ENCODE results near the gene CCNK.

Gene CCNK

DNA sequence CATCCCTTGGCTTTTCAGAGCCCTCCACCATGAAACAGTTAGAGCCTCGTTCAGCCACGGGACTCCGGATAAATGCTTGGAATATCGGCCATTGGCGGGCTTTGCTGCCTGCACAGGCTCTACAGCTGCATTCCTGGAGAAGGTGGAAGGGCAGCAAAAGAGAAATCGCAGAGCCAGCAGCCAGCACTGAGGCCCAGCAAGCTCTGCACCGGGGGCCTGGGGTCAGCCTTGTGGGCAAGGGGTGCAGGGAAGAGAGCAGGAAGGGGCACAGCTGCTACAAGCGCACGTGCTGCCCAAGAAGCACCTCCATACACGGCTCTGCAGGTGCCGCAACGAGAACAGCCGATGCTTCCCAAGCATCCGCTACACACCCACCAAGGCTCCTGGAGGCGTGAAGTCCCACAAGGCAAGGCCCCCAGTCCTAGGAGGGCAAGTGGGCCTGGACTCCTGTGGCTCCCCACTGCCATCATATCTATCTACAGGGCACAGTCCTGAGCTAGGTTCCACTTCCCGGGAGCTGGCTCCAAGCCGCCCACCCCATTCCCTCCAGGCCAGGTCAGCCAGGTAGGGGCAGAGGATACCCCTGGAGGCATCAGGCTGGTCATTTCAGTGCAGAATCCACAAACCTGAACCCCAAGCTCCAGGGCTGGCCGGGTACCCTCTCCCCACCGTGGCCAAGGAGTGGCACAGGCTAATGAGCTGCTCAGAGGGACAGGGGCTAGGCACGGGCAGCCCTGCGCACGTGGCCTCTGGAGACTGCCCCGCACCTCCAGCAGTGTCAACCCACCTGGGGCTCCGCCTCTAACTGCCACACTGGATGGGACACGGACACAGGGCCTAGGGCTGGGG lies 40.2 kb downstream of the CCNK start:
- DNase-seq, result no peak

DNA sequence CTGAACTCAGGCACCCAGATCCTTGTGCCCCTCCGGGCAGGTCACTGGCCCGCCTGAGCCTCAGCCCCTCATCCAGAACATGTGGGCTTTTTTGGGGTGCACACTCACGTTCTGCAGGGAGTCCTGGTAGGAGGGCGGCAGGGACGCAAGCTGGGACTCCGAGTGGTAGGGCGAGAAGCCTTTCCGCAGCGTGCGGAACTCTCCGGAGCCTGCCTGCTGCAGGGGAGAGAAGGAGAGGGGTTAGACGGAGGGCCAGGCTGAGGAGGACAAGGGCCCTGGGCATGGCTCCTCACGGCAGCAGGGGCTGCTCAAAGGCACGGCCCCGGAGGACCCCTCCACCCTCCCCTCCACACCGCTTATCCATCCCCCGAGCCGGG lies 40.8 kb downstream of the CCNK start:
- no peak for DNase-seq

DNA sequence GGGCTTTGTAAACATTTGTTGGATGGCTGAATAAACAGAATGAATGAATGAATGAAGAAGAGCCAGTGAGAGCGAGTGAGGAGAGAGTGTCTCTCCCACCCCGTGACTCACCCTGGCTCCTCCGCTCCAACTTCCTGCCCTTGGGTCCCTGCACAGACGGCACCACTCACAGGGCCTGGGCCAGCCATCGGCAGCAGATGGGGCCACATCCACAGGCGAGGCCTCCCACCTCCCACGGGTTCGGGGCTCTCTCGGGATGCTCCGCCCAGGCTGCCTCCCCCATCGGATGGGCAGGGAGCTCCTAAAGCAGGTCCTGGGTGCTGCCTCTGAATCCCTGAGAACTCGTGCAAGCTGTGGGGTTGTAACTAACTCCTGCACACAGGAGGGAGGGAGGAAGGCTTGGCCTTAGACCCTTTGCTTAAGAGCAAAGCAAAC lies 41.3 kb downstream of the CCNK start:
- no peak for DNase-seq

DNA sequence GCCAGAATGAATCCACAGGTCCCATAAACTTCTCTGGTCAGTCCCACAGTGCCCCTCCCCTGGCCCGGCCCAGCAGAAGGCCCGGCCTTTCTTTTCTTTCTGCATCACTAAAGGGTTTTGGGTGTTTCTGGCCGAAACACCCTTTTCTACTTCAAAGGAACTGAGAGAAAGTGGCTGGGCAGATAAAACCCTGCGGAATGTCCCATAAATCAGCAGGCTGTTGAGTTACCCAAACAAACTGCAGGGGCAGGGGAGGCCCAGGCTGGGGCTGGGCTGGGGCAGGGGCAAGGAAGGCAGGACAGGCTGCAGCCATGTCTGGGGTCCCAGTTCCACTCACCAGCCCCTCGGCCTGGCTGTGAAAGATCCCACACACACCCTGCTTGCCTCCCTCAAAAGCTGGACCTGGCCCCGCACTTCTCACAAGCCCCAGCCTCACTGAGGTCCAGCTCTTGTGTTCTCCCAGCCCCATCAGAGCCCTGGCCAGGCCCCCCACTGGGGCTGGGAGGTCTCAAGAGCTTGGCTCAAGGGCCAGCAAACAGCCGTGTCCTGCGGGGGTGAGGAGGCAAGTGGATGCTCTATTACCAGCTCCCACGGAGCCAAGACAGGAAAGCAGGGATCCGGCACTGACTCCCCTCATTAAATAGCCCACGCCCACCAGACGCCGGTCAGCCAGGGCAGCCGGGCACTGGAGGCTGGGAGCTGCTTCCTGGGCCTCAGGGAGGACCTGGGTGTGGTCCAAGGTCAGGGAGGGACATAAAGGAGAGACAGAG lies 41.9 kb downstream of the CCNK start:
- no peak for DNase-seq

DNA sequence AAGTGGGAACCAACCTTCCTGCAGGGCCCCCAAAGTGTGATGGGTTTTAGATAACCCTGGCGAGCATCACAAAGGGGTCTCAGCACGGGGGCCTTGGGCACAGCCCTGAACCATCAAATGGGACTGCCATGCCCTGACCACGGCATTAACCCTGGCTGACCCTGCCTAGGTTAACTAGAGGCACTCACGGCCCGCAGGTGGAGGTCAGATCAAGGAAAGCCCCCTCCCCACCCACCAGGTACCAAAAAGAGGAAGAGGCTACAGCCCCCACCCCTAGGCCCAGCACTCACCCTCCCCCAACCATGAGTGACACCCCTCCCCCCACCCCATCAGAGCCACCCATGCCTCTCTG lies 42.5 kb downstream of the CCNK start:
- no peak for DNase-seq

DNA sequence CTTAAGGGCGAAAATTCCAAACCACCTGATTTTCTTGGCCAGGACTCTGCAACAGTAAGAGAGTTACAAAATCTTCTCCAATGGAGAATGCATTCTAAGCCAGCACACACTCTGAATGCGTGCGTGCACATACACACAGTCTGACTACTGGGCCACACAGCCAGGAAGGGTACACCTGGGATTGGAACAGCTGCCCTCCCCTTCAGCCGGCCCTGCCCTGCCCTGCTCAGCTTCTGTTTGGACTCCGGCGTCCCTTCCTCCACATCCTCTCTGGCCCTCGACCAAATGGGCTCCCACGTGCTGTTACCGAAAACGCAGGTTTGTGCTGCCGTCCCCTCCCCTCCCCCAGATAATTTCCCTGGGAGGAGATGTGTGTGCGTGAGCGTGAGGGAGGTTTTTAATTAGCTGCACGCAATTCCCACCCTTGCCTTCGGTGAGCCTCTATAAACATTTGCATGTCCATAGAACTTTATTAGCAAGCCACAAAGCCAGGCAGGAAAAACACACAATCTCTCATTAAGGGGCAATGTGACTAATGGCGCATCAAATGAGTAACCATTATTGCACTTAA lies 43.0 kb downstream of the CCNK start:
- DNase-seq, result no peak

DNA sequence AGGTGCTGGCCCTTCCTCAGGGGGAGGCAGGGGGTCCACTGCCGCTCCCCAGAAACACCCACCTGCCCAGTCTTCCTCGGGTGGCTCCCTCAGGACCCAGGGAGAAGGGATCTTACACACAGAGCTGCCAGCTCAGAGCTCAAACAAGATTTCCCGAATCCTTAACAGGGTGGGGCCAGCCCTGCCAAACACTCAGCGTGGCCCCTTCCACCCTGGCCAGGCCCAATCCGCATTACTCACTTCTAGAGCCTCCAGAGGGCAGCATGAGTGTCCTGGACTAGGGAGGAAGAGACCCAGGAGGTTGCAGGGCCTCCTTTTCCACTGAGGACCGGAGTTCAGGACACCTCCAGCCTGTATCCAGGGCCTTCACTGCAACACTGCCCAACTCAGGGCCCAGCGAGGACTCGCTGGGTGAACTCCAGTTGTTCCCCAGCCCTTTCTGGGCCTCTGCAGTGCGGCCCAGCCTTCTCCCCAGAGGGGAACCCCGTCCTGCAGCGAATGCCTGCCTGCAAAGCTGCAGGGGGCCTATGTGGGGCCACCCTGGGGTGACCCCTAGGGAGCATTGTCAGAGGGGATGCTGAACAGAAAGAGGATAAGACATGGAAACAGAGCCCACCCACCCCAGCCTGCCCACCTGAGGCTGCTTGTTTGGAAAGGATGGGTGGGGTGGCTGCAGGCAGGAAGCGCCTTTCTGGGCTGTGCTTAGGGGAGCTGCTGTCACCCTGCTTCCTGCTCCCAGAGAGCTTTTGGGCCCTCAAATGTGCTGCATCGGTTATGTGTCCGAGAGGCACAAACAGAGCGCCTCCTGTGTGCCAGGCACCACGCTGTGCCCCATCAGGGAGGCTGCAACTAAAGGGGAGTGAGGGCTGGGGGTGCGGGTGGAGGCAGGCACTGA lies 43.8 kb downstream of the CCNK start:
- DNase-seq, result no peak

DNA sequence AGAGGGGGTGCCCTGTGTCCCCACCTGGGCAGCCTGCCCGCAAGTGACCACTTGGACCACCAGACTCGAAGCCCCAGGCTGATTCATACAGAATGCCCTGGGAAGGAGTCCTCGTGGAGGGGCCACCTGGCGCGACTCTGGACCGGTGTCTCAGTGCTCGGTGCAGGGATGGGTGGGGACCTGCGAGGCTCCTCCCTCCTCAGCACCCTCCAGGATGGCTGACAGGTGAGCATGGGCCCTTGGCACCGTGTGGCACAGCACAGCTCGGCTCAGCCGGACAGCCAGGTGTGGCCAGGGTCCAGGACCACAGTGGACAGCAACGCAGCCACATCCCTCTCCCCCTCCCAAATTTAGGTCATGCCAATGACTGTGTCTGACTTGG lies 44.5 kb downstream of the CCNK start:
- no peak for DNase-seq

DNA sequence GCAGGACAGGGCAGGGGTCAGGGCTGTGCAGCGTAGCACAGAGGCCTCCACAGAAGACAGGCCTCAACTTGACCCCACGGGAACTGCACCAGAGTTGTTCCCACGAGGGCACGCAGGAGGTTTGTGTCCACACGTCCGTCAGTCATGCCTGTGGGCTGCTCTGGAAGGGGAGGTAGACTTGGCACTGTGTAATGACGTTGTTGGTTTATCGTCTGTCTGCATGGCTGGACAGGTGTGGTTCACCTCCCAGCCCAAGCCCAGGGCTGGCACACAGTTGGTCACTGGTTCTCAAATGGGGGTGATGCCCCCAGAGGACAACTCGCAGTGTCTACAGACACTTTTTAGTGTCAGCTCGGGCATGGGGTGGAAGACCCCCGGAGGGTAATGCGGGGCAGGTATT lies 45.8 kb downstream of the CCNK start:
- no peak for DNase-seq

DNA sequence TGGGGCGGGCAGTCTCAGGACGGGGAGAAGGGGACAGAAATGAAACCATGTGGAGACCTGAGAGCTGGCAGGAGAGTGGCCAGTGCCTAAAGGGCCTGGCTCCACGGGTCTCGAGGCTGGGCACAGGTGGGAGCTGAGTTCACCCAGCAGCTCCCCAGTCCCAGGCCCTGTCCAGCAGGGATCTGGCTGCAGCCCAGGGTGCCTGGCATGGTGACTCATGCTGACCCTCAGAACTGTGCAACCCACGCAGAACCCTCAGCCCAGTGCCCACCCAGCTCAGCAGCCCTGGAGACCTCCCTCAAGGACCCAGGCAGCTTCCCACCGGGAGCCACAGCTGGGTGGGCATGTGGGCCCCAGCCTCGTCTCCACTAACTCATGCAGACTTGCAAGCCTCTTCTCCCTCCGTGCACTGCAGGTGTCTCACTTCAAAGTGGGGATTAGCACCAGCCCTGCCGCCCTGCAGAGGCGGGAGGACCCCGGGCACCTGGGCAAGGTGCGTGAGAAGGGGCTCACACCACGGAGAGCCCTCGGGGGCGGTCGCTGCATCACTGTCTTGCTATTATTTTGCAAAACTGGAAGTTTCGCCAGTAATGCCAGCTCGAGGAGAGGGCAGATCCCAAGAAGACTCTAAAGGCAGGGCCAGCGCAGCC lies 46.3 kb downstream of the CCNK start:
- DNase-seq, result no peak

DNA sequence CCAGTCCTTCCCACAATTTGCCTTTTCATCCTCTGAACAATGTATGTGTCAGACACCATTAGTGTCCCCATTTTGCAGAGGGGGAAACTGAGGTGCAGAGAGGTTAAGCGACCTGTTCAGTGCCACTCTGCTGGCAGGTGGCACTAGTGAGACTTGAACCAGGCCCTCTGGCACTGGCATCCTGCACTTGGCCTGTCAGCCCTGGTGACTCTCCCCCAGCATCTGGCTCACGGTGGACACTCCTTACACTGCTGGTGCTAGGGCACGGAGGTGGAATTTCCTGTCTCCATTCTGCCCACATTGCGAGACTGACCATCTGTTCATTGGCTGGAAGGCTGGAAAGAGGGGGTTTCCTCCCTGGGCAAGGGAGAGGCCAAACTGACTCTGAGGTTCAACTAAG lies 48.7 kb downstream of the CCNK start:
- DNase-seq, result no peak

DNA sequence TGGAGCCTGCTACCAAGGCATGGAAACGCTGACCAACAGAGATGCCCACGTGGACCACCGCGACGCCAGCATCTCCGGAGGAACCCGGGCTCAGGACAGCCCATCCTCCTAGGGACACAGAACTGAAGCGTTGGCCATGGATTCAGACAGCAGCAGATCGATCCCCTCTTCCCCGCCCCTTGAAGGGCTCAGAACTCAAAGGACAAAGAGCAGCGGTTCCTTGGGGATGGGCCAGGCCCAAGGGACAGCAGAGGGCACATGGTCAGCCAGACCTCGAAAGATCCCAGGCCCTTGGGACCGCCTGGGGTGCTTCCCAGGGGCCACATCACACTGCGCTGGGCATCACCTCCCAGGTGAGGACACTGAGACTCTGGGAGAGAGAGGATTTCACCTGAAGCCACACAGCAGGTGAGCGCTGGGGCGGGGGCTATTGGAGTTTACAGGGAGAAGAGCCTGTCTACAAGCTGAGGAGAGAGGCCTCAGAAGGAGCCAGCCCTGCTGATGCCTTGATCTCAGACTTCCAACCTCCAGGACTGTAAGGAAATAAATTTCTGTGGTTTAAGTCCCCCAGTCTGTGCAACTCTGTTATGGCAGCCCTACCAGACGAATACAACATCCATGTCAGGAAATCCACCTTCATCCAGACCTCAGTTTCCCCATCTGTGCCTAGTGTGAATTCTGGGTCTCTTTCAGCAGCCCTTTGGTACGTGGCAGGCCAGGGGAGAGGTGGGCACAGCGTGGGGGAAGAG lies 49.4 kb downstream of the CCNK start:
- no peak for DNase-seq

DNA sequence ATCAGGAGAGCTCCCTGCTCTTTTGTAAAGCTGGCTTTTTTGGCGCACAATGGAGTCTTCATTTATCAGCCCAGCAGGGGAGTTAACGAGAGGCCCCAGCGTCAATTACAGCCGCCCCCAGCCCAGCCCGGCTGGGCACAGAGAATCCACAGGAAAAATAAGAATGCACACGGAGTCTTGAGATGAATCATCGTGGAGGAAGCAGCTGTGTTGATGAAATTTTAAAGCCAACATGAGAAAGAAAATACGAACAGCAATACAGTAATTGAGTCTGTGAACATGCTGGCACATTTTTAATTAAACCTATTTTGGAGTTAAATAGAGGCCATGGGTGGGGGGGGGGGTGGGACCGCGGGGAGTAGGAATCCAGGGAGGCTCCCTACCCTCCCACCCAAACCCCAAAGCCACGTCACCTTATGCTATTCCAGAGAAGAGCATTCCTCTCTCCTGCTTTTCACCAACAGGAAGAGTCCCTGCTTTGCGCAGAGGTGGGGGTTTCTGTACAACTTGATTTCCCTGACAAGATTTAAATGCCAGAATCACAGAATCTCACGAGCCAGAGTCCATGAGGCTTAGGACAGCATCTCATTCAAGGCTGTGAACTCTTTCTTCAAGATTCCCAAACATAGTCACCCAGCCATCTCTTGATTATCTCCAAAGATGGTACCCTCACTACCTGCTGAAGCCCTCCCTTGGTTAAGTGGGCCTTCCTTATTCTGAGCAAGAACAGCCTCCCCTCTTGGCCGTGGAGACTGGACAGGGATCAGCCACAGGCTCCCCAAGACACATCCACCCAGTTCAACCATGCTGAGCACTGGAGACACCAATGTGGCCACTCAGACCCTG lies 50.3 kb downstream of the CCNK start:
- no peak for DNase-seq

DNA sequence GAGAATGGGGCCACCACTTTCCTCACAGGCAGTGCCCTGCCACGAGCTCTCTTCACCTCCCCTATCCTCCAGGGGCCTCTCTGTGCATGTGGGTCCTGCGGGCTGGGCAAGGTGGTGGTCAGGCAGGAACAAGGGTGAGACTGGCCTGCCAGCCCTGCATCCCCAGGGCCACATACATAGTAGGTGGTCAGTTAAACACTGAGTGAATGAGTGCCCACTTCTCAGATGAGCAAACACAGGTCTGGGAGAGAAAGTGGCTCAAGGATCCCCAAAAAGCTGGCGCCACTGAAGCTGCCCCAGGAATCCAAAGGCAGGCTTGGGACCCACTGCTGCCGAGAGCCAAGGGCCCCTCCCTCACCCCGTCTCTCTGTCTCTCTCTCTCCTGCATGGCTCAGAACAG lies 51.1 kb downstream of the CCNK start:
- DNase-seq, result no peak

DNA sequence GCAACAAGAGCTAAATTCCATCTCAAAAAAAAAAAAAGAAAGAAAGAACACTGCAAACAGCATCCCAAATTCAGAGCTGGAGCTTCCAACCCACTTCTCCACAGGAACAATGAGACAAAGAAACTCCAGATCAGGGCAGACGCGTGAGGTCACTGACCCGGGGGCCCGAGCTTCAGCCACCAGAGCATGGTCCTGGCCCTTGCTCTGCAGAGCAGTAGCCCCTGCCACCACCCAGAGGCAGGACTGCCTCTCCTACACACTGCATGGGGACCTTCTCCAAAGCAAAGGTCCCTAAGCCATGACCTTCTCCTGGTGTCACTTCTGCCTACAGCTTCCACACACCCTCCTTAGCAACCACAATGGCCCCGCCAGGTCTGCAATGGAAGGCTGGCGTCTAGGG lies 53.1 kb downstream of the CCNK start:
- no peak for DNase-seq

DNA sequence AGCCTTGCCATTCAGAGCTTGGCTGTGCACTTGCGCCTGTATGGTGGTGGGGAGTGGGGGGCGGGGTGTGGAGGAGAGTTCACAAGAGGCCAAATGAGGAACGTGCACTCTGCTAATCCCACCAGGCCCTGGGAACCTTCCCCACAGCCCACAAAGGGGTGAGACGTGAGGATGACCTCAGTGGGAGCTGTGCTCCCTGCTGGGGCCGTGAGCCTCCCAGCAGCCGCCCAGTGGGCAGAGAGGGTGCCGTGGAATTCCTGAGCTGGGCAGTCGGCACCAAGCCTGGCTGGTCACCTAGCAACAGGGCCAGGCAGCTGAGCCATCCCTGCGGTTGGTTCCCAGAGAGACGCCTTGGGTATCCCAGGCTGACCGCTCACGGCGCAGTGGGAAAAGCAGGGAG lies 53.7 kb downstream of the CCNK start:
- DNase-seq, result no peak

DNA sequence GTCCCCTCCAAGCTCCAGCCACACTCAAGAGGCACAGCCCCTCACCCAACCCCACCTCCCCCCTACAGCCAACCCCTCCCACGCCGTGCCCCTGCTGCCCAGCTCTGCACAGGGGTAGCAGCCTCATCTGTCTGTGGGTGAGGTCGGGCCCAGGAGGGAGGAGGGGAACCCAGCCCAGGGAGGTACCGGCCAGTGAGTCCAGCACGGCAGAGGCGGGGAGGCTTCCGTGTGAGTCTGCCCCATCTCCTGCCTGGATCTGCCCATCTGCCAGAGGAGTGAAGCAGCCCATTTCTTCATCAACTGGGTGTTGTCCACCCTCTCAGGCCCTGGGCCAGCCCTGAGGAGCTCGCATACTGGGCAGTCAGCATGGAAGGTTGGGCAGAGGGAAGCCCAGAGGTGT lies 54.2 kb downstream of the CCNK start:
- DNase-seq, result no peak

DNA sequence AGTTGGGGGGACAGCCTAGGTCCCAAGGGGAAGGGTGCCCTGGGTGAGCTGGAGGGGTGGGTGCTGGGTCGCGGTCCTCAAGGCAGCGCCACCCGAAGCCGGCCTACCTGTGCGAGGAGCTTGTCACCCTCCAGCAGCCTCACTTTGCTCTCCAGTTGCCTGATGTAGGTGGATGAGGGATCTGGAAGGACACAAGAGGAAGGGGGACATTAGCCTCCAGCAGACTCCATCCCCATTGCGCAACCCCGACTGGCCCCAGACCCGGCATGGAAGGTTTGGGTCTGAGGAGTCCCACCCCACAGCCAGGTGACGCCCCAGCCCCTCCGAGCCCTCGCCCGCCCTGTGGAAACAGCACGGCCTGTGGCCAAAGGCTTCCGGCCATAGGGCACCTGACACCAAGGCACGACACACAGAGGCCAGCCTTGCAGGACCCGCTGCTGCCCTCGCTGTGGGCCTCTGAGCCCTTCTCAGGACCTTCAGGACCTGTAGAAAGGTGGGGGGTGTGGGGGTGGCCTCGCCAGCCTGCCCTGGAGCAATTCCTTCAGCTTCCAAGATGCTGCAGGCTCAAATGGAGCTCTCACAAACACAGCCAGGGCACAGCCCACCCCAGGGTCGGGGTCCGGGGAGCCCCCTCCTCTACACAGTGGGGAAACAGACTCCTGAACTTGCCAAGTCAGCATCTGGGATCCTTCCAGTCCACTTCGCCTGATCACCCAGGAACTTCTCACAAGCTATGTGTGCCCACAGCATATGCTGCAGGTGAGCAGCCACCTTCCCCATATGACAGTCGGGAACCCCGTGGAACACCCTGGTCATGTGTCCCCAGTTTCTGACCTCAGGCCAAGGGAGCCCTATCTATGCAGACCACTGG lies 54.9 kb downstream of the CCNK start:
- DNase-seq, result no peak

DNA sequence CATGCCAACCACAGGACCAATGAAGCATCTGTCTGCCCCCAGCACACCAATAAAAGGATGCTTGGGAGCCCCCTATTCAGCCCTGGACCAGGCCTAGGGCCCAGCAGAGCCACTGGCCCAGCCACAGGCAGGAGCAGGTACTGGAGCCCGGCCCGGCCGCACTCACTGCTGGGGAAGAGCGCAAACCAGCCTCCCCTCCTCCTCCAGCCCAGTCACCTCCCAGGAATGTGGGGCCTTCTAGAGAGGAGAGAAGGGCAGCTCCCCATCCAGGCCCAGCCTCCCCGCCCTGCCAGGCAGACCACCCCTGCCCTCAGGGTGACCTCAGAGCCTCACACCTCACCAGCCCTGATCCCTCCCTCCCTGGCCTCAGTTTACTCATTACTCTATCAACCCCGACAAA lies 56.2 kb downstream of the CCNK start:
- no peak for DNase-seq

DNA sequence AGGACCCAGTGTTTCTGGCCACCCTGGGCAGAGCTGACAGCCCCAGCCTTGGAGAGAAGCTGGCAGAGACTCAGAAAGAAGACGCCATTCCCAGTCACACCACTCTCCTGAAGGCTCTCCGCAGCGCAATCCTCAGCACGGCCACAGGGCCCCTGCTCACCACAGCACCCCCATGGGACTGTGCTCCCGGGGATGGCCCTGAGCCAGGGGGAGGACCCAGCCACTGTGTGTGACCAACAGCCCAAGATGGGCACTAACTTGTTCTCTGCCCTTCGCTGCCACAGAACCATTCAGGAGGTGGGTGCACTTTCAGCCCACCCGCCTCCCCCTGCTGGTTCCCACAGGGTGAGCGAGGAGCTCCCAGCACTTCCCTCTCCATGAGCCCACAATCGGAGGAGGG lies 57.1 kb downstream of the CCNK start:
- no peak for DNase-seq

Data from NCI-H1105 (cell line).